GM19397 (cell line): ENCODE measurements around the gene DAPK3.
"Not testable (repeated sequence)": the region's sequence is repeated elsewhere in the genome, so short reads cannot be mapped to it uniquely, and the experiment has no call there.

ENCODE experiments used
- ATAC-seq: cut with Tn5 transposase; IDR thresholded peaks from one replicate; pipeline ENCODE4 v1.9.1; 2021; ENCODE audit warnings: mild to moderate bottlenecking, moderate library complexity; ENCODE audit not compliant: unreplicated experiment

DAPK3 gene

DNA sequence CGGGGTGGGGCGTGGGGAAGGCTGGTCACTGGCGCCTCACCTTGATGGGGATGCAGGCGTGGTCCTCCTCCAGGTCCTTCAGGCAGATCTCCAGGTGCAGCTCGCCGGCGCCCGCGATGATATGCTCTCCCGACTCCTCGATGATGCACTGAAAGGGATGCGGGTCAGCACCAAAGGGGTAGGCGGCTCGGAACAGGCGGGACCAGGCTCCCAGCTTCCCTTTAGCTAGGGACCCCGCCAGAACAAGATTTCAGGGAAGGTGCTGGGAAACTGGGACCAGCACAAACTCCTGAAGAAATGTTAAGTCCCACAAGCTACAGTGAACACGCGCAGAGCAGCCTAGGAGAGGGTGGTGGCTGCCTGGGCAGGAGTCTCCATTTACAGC, 8.4 kb upstream of the DAPK3 start:
- no peak for ATAC-seq

DNA sequence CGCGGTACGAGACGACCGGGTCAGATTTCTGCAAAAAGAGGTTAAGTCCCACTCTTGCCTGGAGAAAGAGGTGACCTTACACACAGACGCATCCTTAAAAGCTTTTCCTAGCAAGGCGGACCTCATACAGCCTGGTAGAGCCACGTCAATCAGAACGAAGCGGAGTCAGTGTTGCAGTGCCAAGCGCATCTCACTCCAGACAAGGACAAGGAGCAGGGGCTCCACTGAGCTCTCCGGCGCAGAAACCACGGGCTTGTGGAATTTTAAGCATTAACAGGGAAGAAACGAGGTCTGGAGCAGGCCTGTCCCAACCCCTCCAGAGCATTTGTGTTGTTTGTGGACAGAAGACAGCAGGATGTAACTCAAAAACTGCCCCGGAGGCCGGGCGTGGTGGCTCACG, 7.2 kb upstream of the DAPK3 start:
- ATAC-seq, result no peak

DNA sequence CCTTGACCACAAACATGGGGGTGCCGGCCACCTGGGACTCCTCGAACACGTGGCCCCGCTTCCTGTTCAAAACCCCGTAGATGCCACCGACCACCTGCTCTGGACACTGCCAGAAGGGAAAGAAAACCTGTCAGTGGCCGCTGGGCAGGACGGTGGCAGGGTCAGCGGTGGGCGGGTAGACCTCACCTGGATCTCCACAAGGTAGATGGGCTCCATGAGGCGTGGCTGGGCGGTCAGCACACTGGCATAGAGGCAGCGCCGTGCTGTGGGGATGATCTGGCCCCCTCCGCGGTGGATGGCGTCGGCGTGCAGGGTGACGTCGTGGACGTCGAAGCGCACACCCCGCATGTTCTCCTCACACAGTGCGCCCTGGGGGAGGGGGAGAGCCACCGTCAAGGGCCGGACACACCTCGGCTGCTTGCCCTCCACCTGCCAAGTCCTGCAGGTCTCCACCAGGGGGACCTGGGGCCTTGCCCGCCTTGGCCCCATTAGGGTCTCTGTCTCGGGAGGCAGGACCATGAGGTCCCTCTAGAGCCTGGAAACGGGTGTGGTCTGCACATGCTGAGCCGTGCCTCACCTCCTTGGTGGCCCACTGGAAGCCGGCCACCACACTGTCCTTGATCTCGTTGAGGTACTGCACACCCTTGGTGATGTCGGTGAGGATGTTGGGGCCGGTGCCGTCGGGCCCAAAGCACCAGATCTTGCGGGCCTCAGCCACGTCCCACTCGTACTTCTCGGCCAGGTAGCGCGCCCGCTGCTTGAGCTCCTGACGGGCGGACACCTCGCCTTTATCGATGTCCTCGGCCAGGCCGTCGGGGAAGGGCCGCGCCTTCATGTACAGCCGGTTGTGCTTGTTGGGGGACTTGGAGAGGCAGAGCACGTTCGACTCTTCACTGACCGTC, 6.6 kb upstream of the DAPK3 start:
- ATAC-seq, result no peak

DNA sequence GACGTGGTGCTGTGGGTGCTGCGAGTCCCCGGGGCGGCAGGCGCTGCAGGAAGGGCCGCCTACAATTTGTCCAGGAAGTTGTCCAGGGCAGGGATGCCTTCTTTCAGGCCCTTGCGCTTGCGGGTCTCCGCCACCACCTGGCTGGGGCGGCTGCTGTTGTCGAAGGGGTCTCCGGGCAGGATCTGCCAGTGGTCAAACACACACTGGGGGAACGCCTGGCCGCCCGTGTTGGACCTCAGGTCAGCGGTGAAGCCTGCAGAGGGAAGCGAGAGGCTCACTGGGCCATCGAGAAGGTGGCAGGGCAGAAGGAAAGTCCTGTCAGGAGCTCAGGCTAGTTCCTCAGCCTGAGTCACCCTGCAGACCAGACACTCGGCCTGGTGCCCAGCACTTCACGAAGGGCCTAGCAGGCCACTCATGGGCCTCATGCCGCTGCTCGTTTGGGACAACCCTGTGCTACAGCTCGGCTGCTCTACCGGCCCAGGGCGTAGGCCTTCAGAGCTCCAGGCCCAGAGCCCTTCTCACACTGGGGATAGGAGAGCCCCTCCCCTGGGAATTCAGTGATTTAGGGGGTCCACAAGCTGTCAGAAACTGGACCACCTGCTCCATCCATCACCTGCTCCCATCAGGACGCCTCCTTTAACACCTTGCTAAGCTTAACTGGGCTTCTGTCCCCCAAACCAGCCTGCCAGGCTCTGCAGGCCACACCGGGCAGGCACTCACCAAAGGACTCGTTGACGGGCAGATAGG, 5.8 kb upstream of the DAPK3 start:
- ATAC-seq, result no peak

DNA sequence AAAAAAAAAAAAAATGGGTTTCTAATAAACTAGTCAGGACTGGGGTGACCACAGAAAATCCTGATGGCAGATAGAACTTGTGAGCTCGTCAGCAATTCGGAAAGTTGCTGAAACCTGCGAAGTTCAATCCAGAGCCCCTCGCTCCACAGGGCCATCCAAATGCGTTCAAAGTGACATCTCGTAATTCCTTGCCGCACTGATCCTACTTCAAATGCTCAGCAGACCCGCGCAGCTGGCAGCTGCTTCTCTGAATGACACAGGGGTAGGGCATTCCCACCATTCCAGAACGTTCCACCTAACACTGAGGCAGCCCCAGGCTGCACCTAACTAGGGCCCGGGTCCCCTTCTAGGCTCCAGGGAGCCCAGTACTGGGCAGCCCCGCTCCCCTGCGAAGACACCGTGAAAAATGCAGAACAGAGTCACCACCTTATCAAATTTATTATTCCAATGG, 4.8 kb upstream of the DAPK3 start:
- no peak for ATAC-seq

DNA sequence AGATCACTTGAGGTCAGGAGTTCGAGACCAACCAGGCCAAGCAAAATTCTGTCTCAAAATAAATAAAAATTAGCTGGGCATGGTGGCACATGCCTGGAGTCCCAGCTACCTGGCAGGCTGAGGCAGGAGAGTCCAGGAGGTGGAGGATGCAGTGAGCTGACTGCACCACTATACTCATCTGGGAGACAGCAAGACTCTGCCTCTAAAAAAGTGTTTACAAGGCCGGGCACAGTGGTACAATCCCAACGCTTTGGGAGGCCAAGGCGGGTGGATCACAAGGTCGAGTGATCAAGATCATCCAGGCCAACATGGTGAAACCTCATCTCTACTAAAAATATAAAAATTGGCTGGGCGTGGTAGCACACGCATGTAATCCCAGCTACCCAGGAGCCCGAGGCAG, 4.2 kb upstream of the DAPK3 start:
- ATAC-seq, result no peak

DNA sequence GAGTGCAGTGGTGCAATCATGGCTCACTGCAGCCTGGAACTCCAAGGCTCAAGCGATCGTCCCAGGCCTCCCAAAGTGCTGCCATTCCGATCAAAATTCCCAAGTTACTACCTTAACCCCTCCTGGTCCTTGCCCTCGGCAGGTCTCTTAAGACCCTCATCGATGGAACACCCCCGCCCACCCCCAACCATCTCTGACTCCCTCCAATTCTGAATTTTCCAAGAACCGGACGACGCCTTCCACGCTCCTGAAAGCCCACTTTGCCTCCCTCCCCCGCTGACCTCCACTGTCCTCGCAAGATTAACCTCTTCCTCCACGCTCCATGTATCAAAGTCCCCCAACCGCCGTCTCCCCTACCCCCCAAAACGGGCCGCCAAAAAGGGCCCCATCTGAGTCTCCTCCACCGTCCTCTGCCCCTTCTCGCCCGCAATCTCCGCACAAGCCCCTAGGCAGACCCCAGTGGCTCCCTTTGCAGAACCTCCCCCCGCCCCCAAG, 539 bp downstream of the DAPK3 start:
- ATAC-seq, result no peak

DNA sequence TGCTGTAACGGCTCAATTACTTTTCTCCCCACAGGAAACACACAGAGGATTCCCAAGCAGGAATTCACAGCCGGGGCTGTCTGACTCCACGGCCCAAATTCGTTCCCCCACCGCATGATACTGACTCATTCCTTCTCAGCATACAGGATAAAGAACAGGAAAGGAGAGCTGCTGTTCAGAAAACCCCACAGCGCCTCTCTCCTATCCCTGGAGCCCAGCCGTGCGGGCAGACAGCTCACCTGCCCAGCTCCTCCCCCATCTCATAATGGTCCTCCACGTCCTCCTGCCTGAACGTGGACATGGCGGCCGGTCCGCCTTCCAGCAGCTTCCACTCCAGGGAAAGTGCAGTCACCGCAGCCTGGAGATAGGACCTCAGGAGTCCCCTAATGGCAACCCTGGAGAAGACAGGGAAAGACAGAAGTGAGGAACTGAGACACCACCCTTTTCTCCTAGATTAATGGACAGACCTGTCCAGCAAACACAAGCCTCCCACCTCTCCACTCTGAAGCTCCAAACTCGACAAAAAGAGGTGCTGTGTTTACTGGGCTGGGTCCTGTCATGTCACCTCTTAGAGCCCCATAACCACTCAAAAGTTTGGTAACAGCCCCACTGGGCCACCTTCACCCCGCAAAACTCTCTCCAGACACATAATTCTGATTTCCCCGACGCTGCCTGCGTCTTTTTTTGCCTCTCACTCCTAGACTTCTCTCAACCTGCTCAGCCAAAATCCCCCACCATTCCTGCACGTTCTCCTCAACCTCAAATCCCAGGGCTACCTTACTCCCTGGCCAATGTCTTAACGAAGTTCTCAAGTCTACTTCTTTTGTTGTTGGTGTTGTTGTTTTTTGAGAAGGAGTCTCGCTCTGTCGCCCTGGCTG, 1.2 kb downstream of the DAPK3 start:
- no peak for ATAC-seq

DNA sequence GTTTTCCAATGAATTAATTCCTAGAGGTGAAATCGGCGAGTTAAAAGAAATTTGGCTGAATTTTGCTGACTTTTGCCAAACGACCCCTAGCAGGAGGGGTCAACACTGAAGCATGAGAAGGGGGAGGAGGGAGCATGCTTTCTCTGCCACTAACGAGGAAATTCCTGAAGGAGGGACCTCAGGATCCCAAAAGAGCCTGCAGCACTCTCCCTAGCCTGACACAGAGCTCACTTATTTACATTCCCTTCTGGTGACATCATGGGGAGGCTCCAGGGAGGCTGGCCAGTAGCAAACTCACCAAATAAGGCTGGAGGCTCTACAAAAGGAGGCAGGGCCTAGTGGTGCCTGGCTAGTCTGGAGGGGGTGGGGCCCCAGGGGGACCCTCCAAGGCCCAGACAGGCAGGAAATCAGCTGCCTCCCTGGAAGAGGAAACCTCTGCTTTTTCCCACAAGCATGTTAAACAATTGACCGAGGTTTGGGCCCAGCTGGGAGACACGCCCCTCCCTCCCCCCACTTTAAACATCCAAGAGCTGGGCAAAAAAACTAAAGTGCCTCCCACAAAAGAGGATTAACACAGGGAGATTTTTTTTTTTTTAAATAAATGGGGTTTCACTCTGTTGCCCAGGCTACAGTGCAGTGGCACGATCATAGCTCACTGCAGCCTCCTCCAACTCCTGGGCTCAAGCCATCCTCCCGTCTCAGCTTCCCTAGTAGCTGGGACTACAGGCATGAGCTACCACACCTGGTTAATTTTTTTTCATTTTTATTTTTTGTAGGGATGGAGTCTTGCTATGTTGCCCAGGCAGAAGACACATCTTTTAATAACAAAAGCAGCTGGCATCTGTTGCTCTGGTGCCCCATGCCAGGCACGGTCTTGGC, 2.1 kb downstream of the DAPK3 start:
- ATAC-seq, result no peak

DNA sequence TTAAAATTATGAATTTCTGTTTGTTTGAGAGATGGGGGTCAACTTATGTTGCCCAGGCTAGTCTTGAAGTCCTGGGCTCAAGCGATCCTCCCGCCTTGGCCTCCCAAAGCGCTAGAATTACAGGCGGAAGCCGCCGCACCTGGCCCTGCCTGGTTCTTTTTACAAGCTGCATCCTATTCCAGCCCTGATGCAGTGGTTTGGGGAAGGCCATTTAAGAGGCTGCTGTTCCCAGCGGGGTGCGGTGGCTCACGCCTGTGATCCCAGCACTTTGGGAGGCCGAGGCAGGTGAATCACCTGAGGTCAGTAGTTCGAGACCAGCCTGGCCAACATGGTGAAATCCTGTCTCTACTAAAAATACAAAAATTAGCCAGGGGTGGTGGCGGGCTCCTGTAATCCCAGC, 2.9 kb downstream of the DAPK3 start:
- ATAC-seq, result not testable (repeated sequence)

DNA sequence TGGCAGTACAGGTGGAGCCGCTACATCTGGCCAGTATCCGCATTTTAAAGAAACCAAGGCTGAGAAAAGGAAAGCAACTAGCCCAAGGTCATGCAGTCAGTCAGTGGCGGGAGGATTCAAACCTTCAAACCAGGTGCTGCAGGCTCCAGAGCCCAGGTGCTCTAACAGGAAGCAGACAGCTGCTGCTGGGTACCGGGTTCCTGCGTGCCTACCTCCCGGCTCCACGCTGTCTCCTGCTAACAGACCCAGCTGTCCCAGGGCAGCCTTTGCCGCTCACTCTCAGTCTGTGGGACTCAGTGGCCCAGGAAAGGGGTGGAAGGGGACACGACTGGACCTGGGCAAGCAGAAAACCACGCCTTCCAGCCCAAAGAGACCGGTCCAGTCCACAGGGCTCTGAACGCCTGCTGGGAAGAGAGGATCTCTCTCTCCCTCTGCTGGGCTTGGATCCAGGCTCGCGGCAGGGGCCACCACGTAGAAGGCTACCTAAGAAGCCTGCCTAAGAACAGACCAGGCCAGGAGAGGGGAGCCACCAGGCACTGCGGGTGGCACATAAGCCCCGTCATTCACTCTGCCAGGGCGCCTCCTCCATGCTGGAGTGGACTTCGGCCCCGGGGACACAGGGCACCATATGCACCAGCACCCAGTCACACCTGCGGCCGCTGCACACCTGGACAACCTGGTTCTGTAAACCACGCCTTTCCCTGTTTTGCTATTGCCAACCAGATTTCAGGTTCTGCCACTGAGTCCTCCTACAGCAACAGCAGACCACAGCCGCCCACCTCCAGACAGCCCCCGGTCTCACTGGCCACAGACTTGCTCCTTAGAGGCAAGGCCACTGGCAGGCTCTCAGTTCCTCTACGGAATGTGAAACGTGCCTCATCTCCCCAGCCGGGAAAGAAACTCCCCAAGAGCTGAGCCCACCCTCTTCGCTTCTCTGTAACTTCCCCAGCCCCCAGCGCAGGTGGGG, 4.6 kb downstream of the DAPK3 start:
- ATAC-seq, result no peak

DNA sequence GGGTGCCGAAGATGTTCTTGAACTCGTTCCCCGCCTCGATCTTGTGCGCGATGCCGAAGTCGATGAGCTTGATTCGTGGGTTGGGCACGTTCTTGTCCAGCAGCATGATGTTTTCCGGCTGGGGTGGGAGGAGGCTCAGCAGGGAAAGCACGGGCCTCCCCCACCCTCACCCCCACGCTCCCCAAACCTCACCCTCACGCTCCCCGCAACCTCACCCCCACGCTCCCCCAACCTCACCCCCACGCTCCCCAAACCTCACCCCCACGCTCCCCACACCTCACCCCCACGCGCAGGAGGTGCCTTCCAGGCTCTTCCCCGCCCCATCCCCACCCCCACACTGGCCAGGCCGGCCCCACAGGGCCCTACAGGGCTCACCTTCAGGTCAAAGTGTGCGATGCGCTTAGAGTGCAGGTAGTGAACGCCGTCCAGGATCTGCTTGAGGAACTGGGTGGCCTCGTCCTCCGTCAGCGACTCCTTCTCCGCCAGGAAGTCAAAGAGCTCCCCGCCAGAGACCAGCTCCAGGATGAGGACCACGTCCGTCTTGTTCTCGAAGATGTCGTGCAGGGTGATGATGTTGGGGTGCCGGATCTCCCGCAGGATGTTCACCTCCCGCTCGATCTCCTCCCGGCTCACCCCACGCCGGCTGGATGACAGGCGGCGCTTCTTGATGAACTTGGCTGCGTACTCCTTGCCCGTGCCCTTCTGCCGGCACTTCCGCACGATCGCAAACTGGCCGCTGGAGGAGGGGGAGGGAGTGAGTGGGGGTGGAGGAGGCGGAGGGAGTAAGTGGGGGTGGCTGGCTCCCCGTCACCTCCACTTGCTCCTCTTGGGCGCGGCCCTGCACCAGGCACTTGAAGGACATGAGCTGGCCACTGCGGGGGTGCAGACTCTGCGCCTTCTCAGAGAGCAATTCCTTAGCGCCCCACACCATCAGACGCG, 6.4 kb downstream of the DAPK3 start:
- ATAC-seq, result no peak

DNA sequence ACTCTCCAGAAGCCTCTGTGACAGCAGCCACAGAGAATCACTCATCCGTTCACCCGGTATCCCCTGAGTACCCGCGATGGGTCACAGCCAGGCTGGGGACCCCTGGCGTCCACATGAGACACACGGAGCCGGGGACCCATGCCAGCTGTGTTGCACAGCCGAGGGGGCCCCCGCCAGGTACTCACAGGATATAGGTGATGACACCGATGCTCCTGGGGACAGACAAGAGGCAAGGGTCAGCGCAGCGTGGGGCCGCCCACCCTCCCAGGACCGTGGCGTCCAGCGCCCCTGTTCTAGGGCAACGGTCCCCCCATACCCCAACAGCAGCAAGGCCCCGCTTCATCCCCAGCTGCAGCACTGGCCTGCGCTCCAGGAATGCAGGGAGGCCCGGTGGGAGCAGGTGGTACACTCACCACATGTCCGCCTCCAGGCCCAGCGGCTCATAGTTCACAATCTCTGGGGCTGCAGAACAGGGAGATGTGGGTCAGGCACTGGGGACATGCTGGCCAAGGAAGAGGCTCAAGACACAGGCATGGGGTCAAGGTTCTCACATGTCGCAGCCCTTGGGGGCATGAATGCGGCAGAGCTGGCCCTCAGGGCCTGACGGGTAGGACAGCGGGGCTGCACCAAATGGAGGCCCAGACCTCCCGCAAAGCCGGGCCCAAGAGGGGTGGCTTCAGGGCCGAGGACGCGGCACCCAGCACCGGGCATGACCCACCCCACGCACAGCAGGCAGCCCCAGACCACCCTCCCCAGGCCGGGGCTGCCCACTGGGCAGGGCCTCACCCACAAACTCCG, 7.2 kb downstream of the DAPK3 start:
- no peak for ATAC-seq

DNA sequence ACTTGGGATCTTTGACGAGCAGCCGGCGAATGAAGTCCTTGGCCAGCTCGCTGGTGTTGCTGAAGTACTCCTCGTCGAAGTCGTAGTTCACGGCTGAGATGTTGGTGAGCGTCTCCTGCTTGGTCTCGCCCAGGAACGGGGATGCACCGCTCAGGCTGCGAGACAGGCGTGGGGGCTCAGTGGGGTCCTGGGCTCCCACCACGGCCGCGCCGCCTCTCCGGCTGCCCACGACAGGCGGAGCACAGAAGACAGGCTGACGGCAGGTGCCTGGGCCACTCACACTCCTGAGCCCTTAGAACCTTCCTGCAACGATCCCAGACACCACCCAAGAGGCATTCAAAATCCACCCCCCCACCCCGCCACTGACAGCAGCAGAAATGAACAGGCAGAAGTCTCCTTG, 9.9 kb downstream of the DAPK3 start:
- no peak for ATAC-seq

DNA sequence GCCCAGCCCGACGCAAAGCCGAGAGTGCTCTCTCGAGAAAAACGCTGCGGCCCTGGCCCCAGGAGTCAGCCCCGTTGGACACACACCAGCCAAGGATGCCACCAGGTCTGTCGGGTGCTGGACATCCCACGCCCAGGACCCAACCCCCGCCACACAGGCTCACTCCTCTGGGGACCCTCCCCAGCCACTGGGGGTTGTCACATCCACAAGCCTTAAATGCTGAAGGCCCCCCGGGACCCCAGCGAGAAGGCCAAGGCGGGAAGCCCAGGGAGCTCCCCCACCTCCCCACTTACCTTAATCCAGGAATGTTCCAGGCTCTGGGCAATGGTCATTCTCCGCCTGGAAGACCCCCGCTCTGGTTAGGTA, 11.2 kb downstream of the DAPK3 start:
- no peak for ATAC-seq

DNA sequence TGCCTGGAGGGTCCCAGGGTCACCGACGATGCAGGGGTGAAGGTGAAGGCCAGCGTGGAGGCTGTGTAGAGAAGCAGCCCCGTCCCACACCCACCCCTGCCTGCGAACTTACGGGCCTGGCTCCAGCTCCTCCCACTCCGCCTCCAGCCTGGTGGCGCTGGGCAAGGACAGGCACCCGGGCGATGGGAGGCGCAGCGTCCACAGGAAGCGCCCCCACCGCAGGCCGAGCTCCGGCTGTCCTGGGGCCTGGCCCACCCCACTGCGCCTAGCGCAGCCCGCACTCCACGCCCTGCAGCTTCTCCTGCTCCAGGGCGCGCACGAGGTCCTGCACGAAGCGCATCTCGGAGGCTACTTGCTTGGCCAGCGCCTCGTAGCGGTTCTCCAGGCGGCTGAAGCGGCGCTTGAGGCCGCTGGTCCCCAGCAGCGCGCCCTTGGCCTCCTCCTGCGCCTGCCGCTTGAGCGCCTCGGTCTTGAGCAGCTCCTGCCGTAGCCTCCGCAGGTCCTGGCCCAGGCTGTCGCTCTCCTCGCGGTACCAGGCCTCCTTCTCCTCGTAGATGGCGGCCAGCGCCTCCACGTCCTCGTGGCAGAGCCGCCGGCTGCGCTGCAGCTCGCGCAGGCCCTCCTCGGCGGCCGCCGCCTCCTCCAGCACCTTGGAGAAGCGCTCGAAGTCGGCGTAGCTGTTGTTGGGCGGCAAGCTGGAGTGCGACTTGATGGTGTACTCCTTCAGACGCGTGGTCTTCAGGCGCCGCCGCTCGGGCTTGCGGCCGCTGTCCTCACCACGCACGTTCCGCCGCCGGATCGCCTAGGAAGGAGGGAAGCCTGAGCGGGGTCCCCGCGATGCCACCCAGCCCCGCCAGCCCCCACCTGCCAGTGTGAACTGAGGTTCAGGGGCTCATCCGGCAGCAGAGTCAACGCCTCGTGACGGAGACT, 11.8 kb downstream of the DAPK3 start:
- no peak for ATAC-seq
